IMR-90 (cell line): ENCODE results near the gene MCF2L. TPM values are rescaled to one million over a fixed set of nuclear protein-coding genes. Genes with fewer than 3 reads are reported as not detected.
A peak's percentile ranks its signal among the peaks of the same experiment; 100 is the strongest.

ENCODE experiments used
- ATAC-seq: fragments of 200-7000 bp; cut with Tn5 transposase; 2 replicates; pipeline ENCODE4 v1.9.1; 2020; ENCODE audit warnings: low read depth, mild to moderate bottlenecking, moderate library complexity
- BruUV-seq: library from RNA; stranded (reverse); fragments of 400-500 nt; replicated peaks from 2 replicates; lab custom pipeline; 2021; lab: Mats Ljungman, UMichigan
- CTCF ChIA-PET: fragments of 300-600 bp; formaldehyde crosslinking; extraction: SDS; loops from one replicate; lab custom pipeline; 2021; ENCODE audit warnings: antibody characterized with exemption; lab: Yijun Ruan, JAX
- POLR2A ChIA-PET: fragments of 300-600 bp; sonication (Branson Sonifier 250); formaldehyde crosslinking; loops from one replicate; lab custom pipeline; 2022; ENCODE audit warnings: antibody characterized with exemption; ENCODE audit not compliant: unreplicated experiment; lab: Charles Lee
- DNase-seq: peaks from one replicate; pipeline ENCODE4 v3.0.0; 2013
- H2AFZ ChIP-seq: replicated peaks from 2 replicates; pipeline ENCODE3; 2013; ENCODE audit warnings: low read length, mild to moderate bottlenecking; ENCODE audit not compliant: poor library complexity
- H2AK5ac ChIP-seq: 2 replicates; pipeline ENCODE4 v1.6.1; 2013; ENCODE audit warnings: low read depth, low read length, inconsistent platforms
- H2AK9ac ChIP-seq: replicated peaks from 2 replicates; pipeline ENCODE3; 2013; ENCODE audit warnings: mild to moderate bottlenecking, low read depth, low read length, moderate library complexity; ENCODE audit not compliant: poor library complexity
- H2BK120ac ChIP-seq: 2 replicates; pipeline ENCODE4 v1.6.1; 2013; ENCODE audit warnings: low read depth, low read length, inconsistent platforms
- H2BK15ac ChIP-seq: 3 replicates; pipeline ENCODE4 v1.6.1; 2013; ENCODE audit warnings: low read depth, low read length, inconsistent platforms
- H2BK20ac ChIP-seq: 2 replicates; pipeline ENCODE4 v1.6.1; 2013; ENCODE audit warnings: low read depth, mild to moderate bottlenecking, inconsistent platforms, low read length, moderate library complexity
- H2BK5ac ChIP-seq: 2 replicates; pipeline ENCODE4 v1.6.1; 2013; ENCODE audit warnings: mild to moderate bottlenecking, low read depth, low read length, inconsistent platforms; ENCODE audit not compliant: poor library complexity, severe bottlenecking
- H3K14ac ChIP-seq: replicated peaks from 2 replicates; pipeline ENCODE4 v1.6.1; 2013; ENCODE audit warnings: low read depth, low read length, inconsistent platforms
- H3K18ac ChIP-seq: 2 replicates; pipeline ENCODE4 v1.6.1; 2013; ENCODE audit warnings: low read depth, low read length, control low read depth
- H3K23ac ChIP-seq: 2 replicates; pipeline ENCODE4 v1.6.1; 2013; ENCODE audit warnings: low read depth, low read length, inconsistent platforms
- H3K27ac ChIP-seq: 2 replicates; pipeline ENCODE4 v1.5.1; 2013; ENCODE audit warnings: mild to moderate bottlenecking, control low read depth, low read length; ENCODE audit not compliant: insufficient read depth
- H3K27me3 ChIP-seq: 2 replicates; pipeline ENCODE4 v1.6.1; 2013; ENCODE audit warnings: low read length; ENCODE audit not compliant: control insufficient read depth, insufficient read depth
- H3K36me3 ChIP-seq: 2 replicates; pipeline ENCODE4 v1.6.1; 2013; ENCODE audit warnings: low read length, mixed read lengths; ENCODE audit not compliant: control insufficient read depth, insufficient read depth
- H3K4ac ChIP-seq: 2 replicates; pipeline ENCODE4 v1.6.1; 2013; ENCODE audit warnings: low read depth, low read length, inconsistent platforms
- H3K4me1 ChIP-seq: 2 replicates; pipeline ENCODE4 v1.6.1; 2013; ENCODE audit warnings: low read length, mixed read lengths; ENCODE audit not compliant: control insufficient read depth, insufficient read depth
- H3K4me2 ChIP-seq: 2 replicates; pipeline ENCODE4 v1.6.1; 2013; ENCODE audit warnings: low read depth, mild to moderate bottlenecking, control low read depth, low read length, moderate library complexity
- H3K4me3 ChIP-seq: 2 replicates; pipeline ENCODE4 v1.5.1; 2013; ENCODE audit warnings: low read depth, mild to moderate bottlenecking, control low read depth, low read length, moderate library complexity; ENCODE audit not compliant: insufficient read depth
- H3K56ac ChIP-seq: 2 replicates; pipeline ENCODE4 v1.6.1; 2013; ENCODE audit warnings: low read length, inconsistent platforms; ENCODE audit not compliant: insufficient read depth; ENCODE audit errors: extremely low read depth
- H3K79me1 ChIP-seq, 2 experiments: 2 replicates each; pipeline ENCODE4 v1.6.1; 2013; ENCODE audit warnings: low read length in 2 of 2, inconsistent platforms in 1 of 2, low read depth in 1 of 2
- H3K9ac ChIP-seq: 2 replicates; pipeline ENCODE4 v1.6.1; 2013; ENCODE audit warnings: low read depth, low read length, control low read depth
- H3K9me1 ChIP-seq: 2 replicates; pipeline ENCODE4 v1.6.1; 2013; ENCODE audit warnings: low read length, inconsistent platforms; ENCODE audit not compliant: insufficient read depth
- H3K9me3 ChIP-seq: 2 replicates; pipeline ENCODE4 v1.6.1; 2013; ENCODE audit warnings: low read length; ENCODE audit not compliant: control insufficient read depth, insufficient read depth
- H4K20me1 ChIP-seq: 2 replicates; pipeline ENCODE4 v1.6.1; 2013; ENCODE audit warnings: low read length, inconsistent platforms; ENCODE audit not compliant: insufficient read depth
- H4K5ac ChIP-seq: 2 replicates; pipeline ENCODE4 v1.6.1; 2013; ENCODE audit warnings: mild to moderate bottlenecking, low read depth, low read length, control low read depth
- H4K8ac ChIP-seq, 2 experiments: 2 replicates each; pipeline ENCODE4 v1.6.1; 2013; ENCODE audit warnings: low read depth in 2 of 2, low read length in 2 of 2, control low read depth in 1 of 2, inconsistent platforms in 1 of 2
- H4K91ac ChIP-seq: 2 replicates; pipeline ENCODE4 v1.6.1; 2013; ENCODE audit warnings: low read depth, low read length, inconsistent platforms; ENCODE audit not compliant: insufficient read depth
- CEBPB ChIP-seq: IDR thresholded peaks from 2 replicates; pipeline ENCODE4 v1.6.1; 2012; ENCODE audit warnings: low read depth, low read length, improper control_type of control experiment
- MXI1 ChIP-seq: IDR thresholded peaks from 2 replicates; pipeline ENCODE4 v1.6.1; 2012; ENCODE audit warnings: low read depth, mild to moderate bottlenecking, low read length, moderate library complexity, borderline replicate concordance
- WGBS, 2 experiments: methylation state at CpG; one replicate each; pipeline versions ENCODE4 v1.1.5 to v1.1.7; 2013; ENCODE audit warnings: missing lambda C conversion rate in 2 of 2; ENCODE audit not compliant: insufficient read length in 1 of 2; ENCODE audit errors: extremely low coverage in 2 of 2; 5-methylcytosine and 5-hydroxymethylcytosine counted together
- dilution Hi-C: fragments of 300-500 bp; cut with HindIII; formaldehyde crosslinking; loops from one replicate; pipeline ENCODE4 v1.14.3; 2018; ENCODE audit warnings: low sequenced_read_pairs; ENCODE audit not compliant: unreplicated experiment
- in situ Hi-C: fragments of 300-500 bp; cut with MboI; formaldehyde crosslinking; loops from 3 replicates; pipeline ENCODE4 v1.14.3; 2019; ENCODE audit warnings: low sequenced_read_pairs, inconsistent platforms, mixed read lengths
- intact Hi-C: fragments of 100-400 bp; cut with micrococcal nuclease; formaldehyde crosslinking; loops from 2 replicates; pipeline ENCODE4 v1.10.0; 2022
- polyA plus RNA-seq, 3 experiments: library from polyadenylated mRNA; depleted of rRNA; stranded (reverse); fragments of >200 nt; gene quantifications; 2 replicates each; pipeline ENCODE4 v1.2.3, GENCODE V29; 2012; ENCODE audit warnings: low replicate concordance in 1 of 3
- total RNA-seq: library from RNA; depleted of rRNA; stranded (reverse); fragments of >200 nt; gene quantifications from 2 replicates; pipeline ENCODE4 v1.2.3, GENCODE V29; 2012

MCF2L gene
- total and polyA plus RNA-seq, 2 of the 4 experiments (the other 2 are of a cell fraction), result 0.18 TPM; not detected in 1

GRCh38 chr13:113058988-113059850 lies 90.2 kb downstream of the MCF2L start:
- 91% methylated on average over 11 of the region's 22 CpGs; no CpG with 5 or more reads in 1 of the 2 experiments for WGBS, 2 experiments
- BruUV-seq, result no TSS peak
- Histone ChIP-seq H2BK15ac (no peak overlapping the region), H3K14ac (no peak overlapping the region), H2AK5ac (no peak overlapping the region), H3K9ac (no peak overlapping the region), H3K4me3 (no peak overlapping the region), H4K8ac (no peak overlapping the region), H3K79me1 (no peaks in the 10 kb centered on the region), H3K56ac (no peak overlapping the region), H3K4me1 (no peaks in the 10 kb centered on the region), H2AK9ac (no peak overlapping the region), H2AFZ (no peak overlapping the region), H3K27me3 (peaks cover 6% of the 10 kb centered on the region), H4K91ac (no peak overlapping the region), H2BK20ac (no peak overlapping the region), H4K5ac (no peak overlapping the region), H2BK5ac (no peak overlapping the region), H3K36me3 (no peaks in the 10 kb centered on the region), H3K27ac (no peak overlapping the region), H3K4ac (no peak overlapping the region), H3K18ac (no peak overlapping the region), H2BK120ac (no peak overlapping the region), H4K20me1 (no peaks in the 10 kb centered on the region; the same call in 1 of the 2 replicates), H3K4me2 (no peak overlapping the region), H3K9me1 (no peaks in the 10 kb centered on the region), H3K9me3 (peaks cover 5% of the 10 kb centered on the region; the same call in 1 of the 2 replicates), H3K23ac (no peak overlapping the region)
- DNase-seq, result no peak
- POLR2A ChIA-PET, result interaction anchor here (0.6 kb wide), 1 partner anchor 239 kb away, joined by 3 read pairs; no protein-coding TSS in a partner anchor
- TF ChIP-seq CEBPB, result peak; percentile 48; the same call in 1 of the 2 replicates
- TF ChIP-seq MXI1, result no peak
- no peak for ATAC-seq
- CTCF ChIA-PET, result no interaction called here
- intact Hi-C loops, result no loop called here
- dilution Hi-C loops, result no loop called here
- in situ Hi-C loops, result no loop called here
